Mesothelial cell of epicardium (in vitro differentiated cells): Measurements from ENCODE around the gene PITPNM3. TPM values are rescaled to one million over a fixed set of nuclear protein-coding genes. Genes with fewer than 3 reads are reported as not detected.
A peak's percentile ranks its signal among the peaks of the same experiment; 100 is the strongest.

ENCODE experiments used
- DNase-seq, 2 experiments: peaks; one replicate each; pipeline ENCODE4 v3.0.0; 2021; ENCODE audit warnings: low spot score in 2 of 2; ENCODE audit not compliant: unreplicated experiment in 2 of 2
- H3K27ac Mint-ChIP-seq: 2 replicates; pipeline ENCODE4 v1.8.0; 2021; ENCODE audit warnings: mixed read lengths
- H3K27me3 Mint-ChIP-seq: 2 replicates; pipeline ENCODE4 v1.8.0; 2021; ENCODE audit warnings: low read depth, mixed read lengths
- H3K36me3 Mint-ChIP-seq: 2 replicates; pipeline ENCODE4 v1.8.0; 2021; ENCODE audit warnings: mixed read lengths
- H3K4me1 Mint-ChIP-seq: 2 replicates; pipeline ENCODE4 v1.8.0; 2021; ENCODE audit warnings: mixed read lengths
- H3K4me3 Mint-ChIP-seq: 2 replicates; pipeline ENCODE4 v1.8.0; 2021; ENCODE audit warnings: mild to moderate bottlenecking, moderate library complexity, mixed read lengths
- H3K9me3 Mint-ChIP-seq: 2 replicates; pipeline ENCODE4 v1.8.0; 2021; ENCODE audit warnings: mixed read lengths
- total RNA-seq: library from RNA; stranded (reverse); gene quantifications from 3 replicates; pipeline ENCODE4 v1.2.1, GENCODE V29; 2021
- TF ChIP-seq, protein P1 (sequence below): fragments of 200-600 bp; sonication (generic); IDR thresholded peaks from one replicate; pipeline ENCODE4 v1.5.0; 2021; ENCODE audit warnings: antibody characterized with exemption; ENCODE audit not compliant: unreplicated experiment

Gene PITPNM3
- total RNA-seq, 1 donor from 2014 or later: 2.3 TPM

DNA sequence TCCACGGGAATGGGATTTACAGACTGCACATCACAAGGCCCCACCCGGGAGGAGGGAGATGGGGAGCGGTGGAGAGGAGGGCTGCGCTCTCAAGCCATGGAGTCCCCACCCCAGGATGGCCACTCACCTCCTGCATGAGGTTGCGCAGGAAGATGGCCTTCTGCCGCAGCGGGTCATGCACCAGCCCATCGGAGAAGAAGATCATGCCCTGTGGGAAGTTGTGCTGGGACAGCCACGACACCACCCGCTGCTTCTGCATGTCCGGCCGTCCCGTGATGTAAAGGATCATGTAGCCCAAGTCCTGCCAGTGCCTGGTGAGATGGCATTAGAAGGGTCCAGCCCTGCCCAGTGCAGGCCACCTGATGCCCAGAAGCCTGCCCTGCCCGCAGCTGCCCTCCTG, 95.1 kb downstream of the PITPNM3 start:
- TF ChIP-seq, protein P1, sequence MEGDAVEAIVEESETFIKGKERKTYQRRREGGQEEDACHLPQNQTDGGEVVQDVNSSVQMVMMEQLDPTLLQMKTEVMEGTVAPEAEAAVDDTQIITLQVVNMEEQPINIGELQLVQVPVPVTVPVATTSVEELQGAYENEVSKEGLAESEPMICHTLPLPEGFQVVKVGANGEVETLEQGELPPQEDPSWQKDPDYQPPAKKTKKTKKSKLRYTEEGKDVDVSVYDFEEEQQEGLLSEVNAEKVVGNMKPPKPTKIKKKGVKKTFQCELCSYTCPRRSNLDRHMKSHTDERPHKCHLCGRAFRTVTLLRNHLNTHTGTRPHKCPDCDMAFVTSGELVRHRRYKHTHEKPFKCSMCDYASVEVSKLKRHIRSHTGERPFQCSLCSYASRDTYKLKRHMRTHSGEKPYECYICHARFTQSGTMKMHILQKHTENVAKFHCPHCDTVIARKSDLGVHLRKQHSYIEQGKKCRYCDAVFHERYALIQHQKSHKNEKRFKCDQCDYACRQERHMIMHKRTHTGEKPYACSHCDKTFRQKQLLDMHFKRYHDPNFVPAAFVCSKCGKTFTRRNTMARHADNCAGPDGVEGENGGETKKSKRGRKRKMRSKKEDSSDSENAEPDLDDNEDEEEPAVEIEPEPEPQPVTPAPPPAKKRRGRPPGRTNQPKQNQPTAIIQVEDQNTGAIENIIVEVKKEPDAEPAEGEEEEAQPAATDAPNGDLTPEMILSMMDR: no peak
- Mint-ChIP-seq H3K36me3 (no peaks in the 10 kb centered on the region), H3K9me3 (no peaks in the 10 kb centered on the region), H3K27me3 (peaks cover 10% of the 10 kb centered on the region), H3K27ac (no peak overlapping the region), H3K4me1 (no peaks in the 10 kb centered on the region), H3K4me3 (no peak overlapping the region)
- no peak for DNase-seq

DNA sequence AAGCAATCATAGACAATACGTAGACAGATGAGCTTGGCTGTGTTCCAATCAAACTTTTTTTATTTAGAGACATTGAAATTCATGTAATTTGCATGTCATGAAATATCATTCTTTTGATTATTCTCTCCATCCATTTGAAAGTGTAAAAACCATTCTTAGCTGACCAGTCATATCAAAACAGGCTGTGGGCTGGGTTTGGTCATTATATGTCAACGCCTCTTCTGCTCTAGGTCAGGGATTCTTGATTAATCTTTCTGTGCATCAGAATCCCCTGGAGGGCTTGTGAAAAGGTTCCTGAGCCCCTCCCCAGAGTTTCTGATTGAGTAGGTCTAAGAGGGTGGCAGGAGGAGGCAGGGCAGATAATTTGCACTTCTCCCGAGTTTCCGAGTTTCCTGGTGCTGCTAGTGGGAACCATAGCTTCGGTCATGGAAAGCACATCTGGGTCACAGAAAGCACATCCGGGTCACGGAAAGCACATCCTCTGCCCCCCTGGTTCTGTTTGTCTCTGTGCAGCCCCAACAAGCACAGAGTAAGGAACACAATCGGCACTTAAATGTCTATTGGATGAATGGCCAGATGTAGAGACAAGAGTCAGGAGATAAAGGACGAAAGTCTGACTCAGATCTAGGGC, 95.7 kb downstream of the PITPNM3 start:
- no peaks in the 10 kb centered on the region for H3K9me3 Mint-ChIP-seq
- TF ChIP-seq, protein P1: no peak
- no peak overlapping the region for H3K27ac Mint-ChIP-seq
- H3K36me3 Mint-ChIP-seq: no peaks in the 10 kb centered on the region
- H3K4me3 Mint-ChIP-seq: no peak overlapping the region
- H3K4me1 Mint-ChIP-seq: no peaks in the 10 kb centered on the region
- peaks cover 12% of the 10 kb centered on the region for H3K27me3 Mint-ChIP-seq
- no peak for DNase-seq

DNA sequence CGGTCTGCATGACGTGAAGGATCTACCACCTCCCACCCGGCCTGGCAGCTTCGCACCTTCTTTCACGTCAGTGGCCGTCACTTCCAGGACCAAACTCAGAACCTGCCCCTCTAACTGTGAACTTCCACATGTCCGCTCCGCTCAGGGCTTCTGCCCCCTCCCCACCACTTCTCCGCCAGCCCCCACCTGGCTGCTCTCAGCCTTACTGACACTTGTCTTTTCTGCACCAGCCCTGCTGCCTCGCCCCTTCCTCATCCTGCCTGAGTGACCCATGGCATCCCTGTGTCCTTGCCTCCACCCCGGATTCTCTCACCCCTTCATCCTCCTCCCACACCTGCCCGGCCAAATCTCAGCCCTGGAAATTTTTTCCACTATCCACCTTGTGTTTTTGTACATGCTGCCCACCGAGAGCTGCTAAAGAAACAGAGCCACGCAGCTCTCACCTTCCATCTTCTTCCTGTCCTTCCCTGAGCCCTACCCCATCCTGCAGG, 97.8 kb downstream of the PITPNM3 start:
- Mint-ChIP-seq H3K36me3 (no peaks in the 10 kb centered on the region), H3K27ac (no peak overlapping the region), H3K9me3 (no peaks in the 10 kb centered on the region), H3K4me1 (peaks cover 1% of the 10 kb centered on the region), H3K27me3 (peaks cover 26% of the 10 kb centered on the region), H3K4me3 (no peak overlapping the region)
- TF ChIP-seq, protein P1: no peak
- DNase-seq: no peak

DNA sequence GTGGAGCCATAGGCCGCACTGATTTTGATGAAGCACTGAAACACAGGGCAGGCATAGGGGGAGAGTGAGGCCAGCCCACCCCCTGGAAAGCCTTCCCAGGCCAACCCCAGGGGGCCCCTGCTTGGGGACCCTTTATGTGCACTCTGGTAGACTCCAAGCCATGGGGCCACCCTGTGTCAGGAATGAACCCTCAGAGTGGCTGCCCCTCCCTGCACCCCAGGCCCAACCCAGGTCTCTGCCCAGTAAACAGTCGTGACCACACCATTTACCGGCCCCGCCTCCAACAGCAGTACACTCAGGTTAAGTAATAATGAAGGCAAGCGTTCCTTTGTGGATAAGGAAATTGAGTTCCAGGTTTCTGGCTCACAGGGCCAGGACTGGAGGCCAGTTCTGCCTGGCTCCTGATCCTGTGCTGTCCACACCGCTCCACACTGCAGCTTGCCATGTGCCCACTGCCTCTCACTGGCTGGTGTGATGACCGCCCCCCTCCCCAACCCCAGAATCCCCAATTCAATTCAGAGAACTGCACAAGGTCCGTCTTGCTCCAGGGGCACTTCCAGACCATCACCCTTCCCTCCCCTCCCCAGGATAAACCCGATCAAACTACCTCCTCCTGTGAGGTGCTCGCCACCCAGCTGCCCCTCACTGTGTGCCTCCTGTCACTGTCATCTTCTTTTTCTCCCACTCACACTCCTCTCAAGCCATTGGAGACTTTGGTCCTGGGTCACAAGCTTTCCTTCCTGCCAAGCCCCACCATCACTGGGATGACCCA, 98.5 kb downstream of the PITPNM3 start:
- no peak for DNase-seq
- no peak overlapping the region for H3K27ac Mint-ChIP-seq
- H3K36me3 Mint-ChIP-seq: no peaks in the 10 kb centered on the region
- H3K4me3 Mint-ChIP-seq: no peak overlapping the region
- no peaks in the 10 kb centered on the region for H3K9me3 Mint-ChIP-seq
- H3K27me3 Mint-ChIP-seq: peaks cover 30% of the 10 kb centered on the region
- TF ChIP-seq, protein P1: no peak
- H3K4me1 Mint-ChIP-seq: peaks cover 1% of the 10 kb centered on the region

DNA sequence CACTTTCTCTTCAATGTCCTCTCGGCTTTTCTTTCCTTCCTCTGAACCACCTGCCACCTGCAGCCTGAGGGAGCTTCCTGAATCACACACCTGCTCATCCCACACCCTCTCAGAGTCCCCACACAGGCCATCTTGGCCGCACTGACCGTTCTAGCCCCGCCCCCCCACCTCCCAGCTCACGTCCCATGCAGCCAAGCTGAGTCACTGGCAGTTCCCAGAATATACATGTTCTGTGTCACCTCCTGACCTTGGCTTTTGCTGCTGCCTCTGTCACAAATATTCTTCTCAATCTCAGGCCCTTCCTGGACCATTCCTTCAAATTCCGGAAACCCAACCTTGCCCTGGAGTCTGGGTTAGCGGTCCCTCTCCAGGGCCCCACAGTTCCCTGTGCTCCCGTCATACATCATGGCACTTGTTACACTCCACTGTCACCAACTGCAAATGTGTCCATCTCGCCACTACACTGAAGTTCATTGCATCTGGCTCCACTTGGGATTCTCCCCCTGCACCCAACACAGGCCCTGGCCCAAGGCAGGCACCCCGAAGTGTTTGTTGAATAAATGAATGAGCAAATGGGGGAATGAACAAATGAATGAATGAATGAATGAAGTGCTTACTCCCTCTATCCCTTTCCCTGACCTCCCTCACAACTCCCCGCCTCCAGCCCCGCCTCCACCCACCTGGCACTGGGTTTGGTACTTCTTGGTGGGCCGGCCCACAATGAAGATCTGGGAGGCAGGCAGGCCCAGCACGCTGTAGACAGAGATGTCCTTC, 99.3 kb downstream of the PITPNM3 start:
- peaks cover 1% of the 10 kb centered on the region for H3K4me1 Mint-ChIP-seq
- DNase-seq: no peak
- TF ChIP-seq, protein P1: no peak
- H3K27me3 Mint-ChIP-seq: peaks cover 30% of the 10 kb centered on the region
- peak overlapping the region; percentile 41 for H3K4me3 Mint-ChIP-seq
- no peak overlapping the region for H3K27ac Mint-ChIP-seq
- H3K9me3 Mint-ChIP-seq: no peaks in the 10 kb centered on the region
- no peaks in the 10 kb centered on the region for H3K36me3 Mint-ChIP-seq
